ENCODE results near the gene ZNF516.

ZNF516 gene

GRCh38 chr18:76319366-76319765 lies 175.7 kb downstream of the ZNF516 start:
- DNase-seq = no peak
- H3K36me3 ChIP-seq (ENCODE audit: control insufficient read depth, insufficient read depth, low read length) = no peaks in the 10 kb centered on the region
- H3K4me3 ChIP-seq (ENCODE audit: insufficient read depth, low read depth, low read length, poor library complexity, severe bottlenecking) = no peak overlapping the region
- H3K4me1 ChIP-seq (ENCODE audit: control insufficient read depth, insufficient read depth, low read length, poor library complexity, severe bottlenecking) = no peaks in the 10 kb centered on the region
- no peaks in the 10 kb centered on the region for H3K27me3 ChIP-seq (replicated peaks; ENCODE audit: control insufficient read depth, insufficient read depth, low read length, poor library complexity, severe bottlenecking)
- no peak overlapping the region for H3K27ac ChIP-seq (ENCODE audit: insufficient read depth, low read length, poor library complexity, severe bottlenecking)
- no peaks in the 10 kb centered on the region for H3K9me3 ChIP-seq (ENCODE audit: control insufficient read depth, low read length)

- Histone ChIP-seq H3K9me3 (ENCODE audit: control insufficient read depth, low read length) (no peaks in the 10 kb centered on the region), H3K4me3 (ENCODE audit: insufficient read depth, low read depth, low read length, poor library complexity, severe bottlenecking) (no peak overlapping the region), H3K27ac (ENCODE audit: insufficient read depth, low read length, poor library complexity, severe bottlenecking) (no peak overlapping the region), H3K4me1 (ENCODE audit: control insufficient read depth, insufficient read depth, low read length, poor library complexity, severe bottlenecking) (no peaks in the 10 kb centered on the region), H3K36me3 (ENCODE audit: control insufficient read depth, insufficient read depth, low read length) (no peaks in the 10 kb centered on the region), H3K27me3 (replicated peaks; ENCODE audit: control insufficient read depth, insufficient read depth, low read length, poor library complexity, severe bottlenecking) (no peaks in the 10 kb centered on the region)
- no peak for DNase-seq
Observed at GRCh38 chr18:76318607-76319006, 176.4 kb downstream of the ZNF516 start.

GRCh38 chr18:76317136-76317535 lies 177.9 kb downstream of the ZNF516 start:
- Histone ChIP-seq H3K27me3 (replicated peaks; ENCODE audit: control insufficient read depth, insufficient read depth, low read length, poor library complexity, severe bottlenecking) (no peaks in the 10 kb centered on the region), H3K27ac (ENCODE audit: insufficient read depth, low read length, poor library complexity, severe bottlenecking) (no peak overlapping the region), H3K4me3 (ENCODE audit: insufficient read depth, low read depth, low read length, poor library complexity, severe bottlenecking) (no peak overlapping the region), H3K4me1 (ENCODE audit: control insufficient read depth, insufficient read depth, low read length, poor library complexity, severe bottlenecking) (no peaks in the 10 kb centered on the region), H3K36me3 (ENCODE audit: control insufficient read depth, insufficient read depth, low read length) (no peaks in the 10 kb centered on the region), H3K9me3 (ENCODE audit: control insufficient read depth, low read length) (no peaks in the 10 kb centered on the region)
- no peak for DNase-seq

- DNase-seq = no peak
- Histone ChIP-seq H3K27me3 (replicated peaks; ENCODE audit: control insufficient read depth, insufficient read depth, low read length, poor library complexity, severe bottlenecking) (no peaks in the 10 kb centered on the region), H3K27ac (ENCODE audit: insufficient read depth, low read length, poor library complexity, severe bottlenecking) (no peak overlapping the region), H3K9me3 (ENCODE audit: control insufficient read depth, low read length) (no peaks in the 10 kb centered on the region), H3K4me3 (ENCODE audit: insufficient read depth, low read depth, low read length, poor library complexity, severe bottlenecking) (no peak overlapping the region), H3K4me1 (ENCODE audit: control insufficient read depth, insufficient read depth, low read length, poor library complexity, severe bottlenecking) (no peaks in the 10 kb centered on the region), H3K36me3 (ENCODE audit: control insufficient read depth, insufficient read depth, low read length) (no peaks in the 10 kb centered on the region)
Observed at GRCh38 chr18:76315722-76316230, 179.3 kb downstream of the ZNF516 start.

- Histone ChIP-seq H3K27me3 (replicated peaks; ENCODE audit: control insufficient read depth, insufficient read depth, low read length, poor library complexity, severe bottlenecking) (no peaks in the 10 kb centered on the region), H3K9me3 (ENCODE audit: control insufficient read depth, low read length) (no peaks in the 10 kb centered on the region), H3K4me3 (ENCODE audit: insufficient read depth, low read depth, low read length, poor library complexity, severe bottlenecking) (no peak overlapping the region), H3K27ac (ENCODE audit: insufficient read depth, low read length, poor library complexity, severe bottlenecking) (no peak overlapping the region), H3K4me1 (ENCODE audit: control insufficient read depth, insufficient read depth, low read length, poor library complexity, severe bottlenecking) (no peaks in the 10 kb centered on the region), H3K36me3 (ENCODE audit: control insufficient read depth, insufficient read depth, low read length) (no peaks in the 10 kb centered on the region)
- no peak for DNase-seq
Observed at GRCh38 chr18:76314496-76314895, 180.5 kb downstream of the ZNF516 start.

- Histone ChIP-seq H3K4me1 (ENCODE audit: control insufficient read depth, insufficient read depth, low read length, poor library complexity, severe bottlenecking) (no peaks in the 10 kb centered on the region), H3K36me3 (ENCODE audit: control insufficient read depth, insufficient read depth, low read length) (no peaks in the 10 kb centered on the region), H3K27ac (ENCODE audit: insufficient read depth, low read length, poor library complexity, severe bottlenecking) (no peak overlapping the region), H3K27me3 (replicated peaks; ENCODE audit: control insufficient read depth, insufficient read depth, low read length, poor library complexity, severe bottlenecking) (no peaks in the 10 kb centered on the region), H3K4me3 (ENCODE audit: insufficient read depth, low read depth, low read length, poor library complexity, severe bottlenecking) (no peak overlapping the region), H3K9me3 (ENCODE audit: control insufficient read depth, low read length) (no peaks in the 10 kb centered on the region)
- no peak for DNase-seq
Observed at GRCh38 chr18:76314015-76314414, 181.0 kb downstream of the ZNF516 start.
